Raji (cell line): ENCODE data around the gene ITGBL1.

Source experiments
- POLR2A ChIP-seq: IDR thresholded peaks from 2 replicates; pipeline ENCODE4 v1.6.1; 2011; ENCODE audit warnings: low read depth, low read length, control low read depth; ENCODE audit not compliant: insufficient read depth

Gene ITGBL1

DNA sequence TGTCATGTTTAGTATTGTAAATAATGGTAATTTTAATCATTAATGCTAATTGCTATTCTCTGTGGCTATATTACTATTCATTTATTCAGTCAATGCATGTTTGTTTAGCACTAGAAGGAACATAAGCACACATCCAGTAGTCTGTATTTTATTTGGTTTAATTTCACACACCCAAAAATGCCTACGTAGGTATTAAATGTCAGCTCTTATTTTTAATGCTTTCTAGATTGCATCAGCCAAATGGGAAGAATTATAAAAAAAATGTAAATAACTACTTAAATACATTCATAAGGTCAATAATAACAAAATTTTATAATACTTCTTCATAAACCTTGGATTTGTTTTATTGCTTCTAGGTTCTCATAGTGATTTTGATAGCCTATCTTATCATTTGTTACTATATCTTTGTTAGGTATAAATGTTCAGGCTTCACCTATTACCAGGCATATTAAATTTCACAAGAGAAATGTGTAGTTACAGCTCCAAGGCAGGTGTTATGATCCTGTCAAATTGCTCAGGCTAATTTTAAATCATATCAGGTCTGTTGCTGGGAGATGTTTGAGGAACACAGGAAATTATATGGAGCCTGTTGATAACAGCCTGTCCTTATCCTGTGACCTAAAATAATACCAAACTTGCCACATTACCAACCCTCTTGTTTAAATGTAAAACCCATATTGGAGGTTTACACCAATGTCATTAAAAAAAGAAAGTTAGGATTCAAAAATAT, 34.4 kb downstream of the ITGBL1 start:
- no peak for TF ChIP-seq POLR2A

DNA sequence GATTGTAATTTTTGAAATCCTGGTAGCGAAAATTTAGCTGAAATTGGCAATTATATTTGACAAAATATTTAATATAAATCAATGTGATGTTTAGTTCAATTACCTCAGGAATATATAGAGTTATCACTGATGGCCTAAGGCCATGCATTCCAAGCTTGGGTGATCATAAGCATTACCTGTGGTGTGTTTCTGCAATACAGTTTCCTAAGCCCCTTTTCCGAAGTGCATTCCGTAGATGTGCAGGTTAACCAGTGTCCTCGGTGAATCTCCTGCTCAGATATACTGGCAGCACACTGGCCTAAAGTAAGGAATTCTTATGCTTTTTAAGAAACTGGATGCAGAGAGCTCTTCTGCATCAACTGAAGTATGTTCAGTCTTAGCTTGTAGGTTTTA, 35.0 kb downstream of the ITGBL1 start:
- no peak for TF ChIP-seq POLR2A

DNA sequence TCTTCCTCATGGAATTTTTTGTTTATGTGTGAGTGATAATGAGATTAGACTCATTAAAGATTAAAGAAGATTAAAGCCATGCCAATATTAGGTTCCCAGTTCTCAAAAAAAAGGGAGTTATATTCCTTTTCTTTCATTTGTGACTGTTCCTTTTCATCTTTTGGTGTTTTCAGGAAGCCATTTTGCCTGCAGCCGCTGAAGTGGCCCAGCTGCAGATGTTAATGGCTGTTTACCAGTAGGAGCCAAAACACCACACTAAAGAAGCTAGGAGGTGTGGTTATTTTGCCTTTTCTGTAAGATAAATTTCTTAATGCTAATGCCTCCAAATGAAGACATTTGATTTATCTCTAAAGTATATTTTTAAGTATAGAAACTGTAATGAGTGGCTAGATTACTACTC, 36.3 kb downstream of the ITGBL1 start:
- no peak for TF ChIP-seq POLR2A

GRCh38 chr13:101489643-101490405, 37.3 kb downstream of the ITGBL1 start:
- no peak for TF ChIP-seq POLR2A

DNA sequence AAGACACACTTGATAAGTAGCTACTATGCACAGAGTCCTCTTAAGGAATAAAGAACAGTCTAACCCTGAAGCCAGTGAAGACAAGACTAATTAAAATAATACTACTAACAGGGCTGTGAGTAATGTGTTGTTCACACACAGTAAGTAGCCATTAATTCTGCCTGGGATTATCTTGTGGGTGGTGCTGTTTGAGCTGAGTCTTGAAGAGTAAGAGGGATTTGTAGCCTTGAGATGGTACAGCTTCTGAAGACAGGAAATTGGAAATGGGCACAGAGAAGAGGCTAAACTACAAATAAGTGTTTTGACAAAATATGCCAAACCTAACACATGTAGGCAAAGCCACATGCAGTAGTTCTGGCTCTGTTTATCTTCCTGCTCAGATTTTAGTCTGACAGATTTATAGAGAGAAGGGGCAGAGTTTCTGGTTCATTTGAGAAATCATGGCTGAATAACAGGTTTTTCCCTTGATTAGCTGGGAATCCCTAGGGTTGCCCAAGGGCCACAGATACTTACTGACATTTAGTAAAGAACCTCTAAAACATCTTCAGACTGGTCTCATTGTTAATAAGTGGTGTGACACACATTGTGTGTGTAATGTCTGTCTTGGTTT, 38.0 kb downstream of the ITGBL1 start:
- TF ChIP-seq POLR2A: no peak

DNA sequence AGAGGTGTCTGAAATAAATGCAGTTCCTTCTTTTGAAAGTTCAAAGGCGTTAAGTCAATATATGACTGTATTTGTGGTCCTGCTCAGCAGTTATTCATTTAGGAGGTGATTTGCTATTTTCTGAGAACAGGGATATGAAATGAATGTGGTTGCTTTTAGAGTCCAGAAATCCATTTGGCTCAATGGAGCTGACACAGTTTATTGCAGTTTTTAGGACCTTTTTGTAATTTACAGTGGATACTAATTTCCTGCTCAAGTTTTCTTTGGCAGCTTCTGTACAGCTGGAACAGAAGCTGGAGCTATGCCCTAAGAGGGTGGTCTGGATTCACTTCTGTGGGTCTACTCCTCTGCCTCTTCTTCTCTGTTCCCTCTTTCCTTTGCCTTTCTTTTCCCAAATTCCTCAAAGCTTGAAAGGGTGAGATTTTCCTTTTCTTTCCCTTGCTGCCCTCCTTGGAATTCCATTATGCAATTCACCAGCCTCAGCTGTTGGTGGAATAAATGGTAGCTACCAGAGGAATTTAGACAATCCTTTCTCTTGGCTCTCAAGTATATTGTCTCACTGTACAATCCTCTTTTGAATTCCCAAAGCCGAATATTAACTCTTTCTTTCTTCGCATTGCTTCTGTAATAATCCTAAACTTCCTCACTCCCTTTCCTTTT, 39.9 kb downstream of the ITGBL1 start:
- TF ChIP-seq POLR2A: no peak

DNA sequence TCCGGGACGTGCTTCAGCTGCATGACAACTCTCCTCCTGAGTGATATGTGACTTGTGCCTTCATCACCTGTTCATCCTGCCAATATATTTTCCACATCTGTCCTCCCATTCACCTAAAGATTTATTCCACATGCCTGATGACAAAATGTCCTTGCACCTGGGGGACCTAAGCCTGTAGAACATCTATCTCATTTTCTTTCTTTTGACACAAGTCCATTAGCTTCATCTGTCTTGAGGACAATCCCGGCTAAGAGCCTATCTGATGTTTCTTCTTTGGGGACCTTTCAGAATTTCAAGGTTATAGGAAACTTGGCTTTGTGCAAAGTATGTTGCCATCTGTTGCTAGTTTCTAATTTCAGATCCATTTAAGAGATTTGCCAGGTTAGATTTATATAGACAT, 41.1 kb downstream of the ITGBL1 start:
- no peak for TF ChIP-seq POLR2A

DNA sequence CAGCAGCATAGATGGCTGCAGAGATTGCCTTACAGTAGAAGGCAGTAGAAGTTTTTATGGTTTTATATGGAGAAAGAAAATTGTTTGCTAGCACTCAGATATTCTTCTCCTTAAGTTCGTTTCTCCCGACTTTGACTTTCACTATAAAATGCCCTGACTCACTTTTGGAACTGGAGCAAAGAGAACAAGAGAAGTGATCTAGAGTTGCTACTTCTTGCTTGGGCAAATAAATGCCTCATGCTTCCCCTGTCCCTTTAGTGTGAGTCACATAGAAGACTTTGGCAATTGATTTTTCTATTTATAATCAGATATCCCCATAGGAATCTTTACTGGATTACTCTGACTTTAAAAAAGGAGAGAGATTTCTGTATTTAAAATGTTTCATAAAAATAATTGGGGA, 46.9 kb downstream of the ITGBL1 start:
- no peak for TF ChIP-seq POLR2A

DNA sequence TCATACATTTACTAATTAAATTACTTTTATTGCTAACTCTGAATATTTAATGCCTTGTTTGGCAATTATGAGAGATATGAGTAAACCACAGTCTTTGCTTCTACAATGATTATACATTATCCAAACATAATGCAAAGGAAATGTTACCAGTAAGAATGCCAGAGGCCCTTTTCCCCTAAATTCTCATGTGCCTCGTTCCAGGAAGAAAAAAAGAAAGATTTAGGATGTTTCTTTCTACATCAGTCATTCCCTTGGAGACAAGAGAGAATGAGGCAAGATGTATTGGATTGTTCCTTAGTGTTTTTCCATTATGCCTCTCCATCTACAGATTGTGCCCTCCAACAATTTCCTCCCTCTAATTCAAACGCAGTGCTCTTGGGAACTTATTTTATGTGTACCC, 50.1 kb downstream of the ITGBL1 start:
- no peak for TF ChIP-seq POLR2A

GRCh38 chr13:101511161-101511560, 58.7 kb downstream of the ITGBL1 start:
- TF ChIP-seq POLR2A: no peak

DNA sequence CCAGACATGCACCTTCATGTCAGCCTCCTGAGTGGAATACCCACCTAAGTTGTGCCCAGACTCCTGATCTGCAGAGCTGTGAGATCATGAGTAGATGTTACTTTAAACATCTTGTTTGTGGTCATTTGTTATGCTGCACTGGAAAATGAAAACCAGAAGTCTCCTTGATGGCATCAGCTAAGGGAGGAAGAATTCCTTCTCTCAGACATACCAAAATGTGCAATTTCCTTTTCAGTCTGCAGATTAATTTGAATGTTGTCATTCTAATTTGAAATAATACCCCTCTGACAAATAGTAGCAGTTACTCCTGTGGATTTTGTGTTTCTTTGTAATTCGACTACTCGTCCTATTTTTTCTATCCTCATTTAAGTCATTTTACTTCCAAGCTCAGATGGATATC, 59.3 kb downstream of the ITGBL1 start:
- TF ChIP-seq POLR2A: no peak

GRCh38 chr13:101512650-101513049, 60.2 kb downstream of the ITGBL1 start:
- no peak for TF ChIP-seq POLR2A

DNA sequence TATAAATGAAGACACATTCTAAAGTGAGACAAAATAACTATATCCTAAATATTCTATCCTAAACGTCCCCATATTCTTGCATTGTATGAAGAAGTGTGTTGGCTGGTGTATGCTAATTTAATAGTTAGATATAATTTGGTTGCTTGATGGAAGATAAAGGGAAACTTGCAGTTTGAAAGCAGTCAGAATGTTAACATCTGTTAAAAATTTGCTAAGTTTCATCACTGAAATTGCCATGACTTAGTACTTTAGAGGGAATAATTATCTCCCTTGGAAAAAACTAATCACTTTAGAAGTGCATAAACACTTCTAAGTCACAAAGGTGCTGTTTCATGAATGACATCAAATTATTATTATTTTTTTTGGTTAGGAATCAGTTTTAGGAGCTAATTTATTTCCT, 61.6 kb downstream of the ITGBL1 start:
- no peak for TF ChIP-seq POLR2A

GRCh38 chr13:101514695-101515275, 62.3 kb downstream of the ITGBL1 start:
- TF ChIP-seq POLR2A: no peak

GRCh38 chr13:101515504-101515903, 63.0 kb downstream of the ITGBL1 start:
- TF ChIP-seq POLR2A: no peak
